Lower lobe of right lung (tissue), 2 donors: Measurements from ENCODE around the gene ICA1L. TPM values are rescaled to one million over a fixed set of nuclear protein-coding genes. Genes with fewer than 3 reads are reported as not detected.
"Not testable (repeated sequence)": the region's sequence is repeated elsewhere in the genome, so short reads cannot be mapped to it uniquely, and the experiment has no call there.

Source experiments
- ATAC-seq, 2 donors: fragments of 200-7000 bp; cut with Tn5 transposase; one replicate each; pipeline ENCODE4 v1.9.1; 2020 to 2022; ENCODE audit warnings: mild to moderate bottlenecking in 2 of 2, moderate library complexity in 2 of 2
- DNase-seq: peaks from one replicate; pipeline ENCODE4 v3.0.0-alpha.2; 2020
- H3K27ac ChIP-seq: fragments of 200-600 bp; one replicate; pipeline ENCODE4 v1.8.0; 2022
- H3K27me3 ChIP-seq: fragments of 200-600 bp; one replicate; pipeline ENCODE4 v1.8.0; 2022; ENCODE audit warnings: low read depth
- H3K36me3 ChIP-seq: fragments of 200-600 bp; one replicate; pipeline ENCODE4 v1.8.0; 2022; ENCODE audit warnings: mild to moderate bottlenecking
- H3K4me1 ChIP-seq: fragments of 200-600 bp; one replicate; pipeline ENCODE4 v1.8.0; 2022
- H3K4me3 ChIP-seq: fragments of 200-600 bp; one replicate; pipeline ENCODE4 v1.8.0; 2022; ENCODE audit warnings: mild to moderate bottlenecking
- H3K9me3 ChIP-seq: fragments of 200-600 bp; one replicate; pipeline ENCODE4 v1.8.0; 2022
- intact Hi-C: fragments of 100-400 bp; cut with DNase I; formaldehyde crosslinking; loops from one replicate; pipeline ENCODE4 v1.11.0; 2022
- long read RNA-seq: library from polyadenylated mRNA; unstranded; transcript quantifications from one replicate; pipeline ENCODE4 v2.0.0, GENCODE V29; 2021
- total RNA-seq: library from RNA; stranded (reverse); fragmentation: NEBNext Ultra II Directional; extraction: Animal tissue kit (Norgen Biotek cat#: 25700); gene quantifications from one replicate; pipeline ENCODE4 v1.2.1, GENCODE V29; 2021
- TF ChIP-seq, protein P1 (sequence below): fragments of 200-600 bp; IDR thresholded peaks from one replicate; pipeline ENCODE4 v1.8.0; 2022; ENCODE audit warnings: antibody characterized with exemption, mild to moderate bottlenecking
- donor health status: DM: no; HTN: yes; CAD: no; lungs with severe emphysema.

Gene ICA1L
- total RNA-seq, result 5.6 TPM
- long read RNA-seq, partial matches to known transcripts, result 0 of 5 reads
- long read RNA-seq, other reads (novel, unspliced or antisense), result 4 of 5 reads

DNA sequence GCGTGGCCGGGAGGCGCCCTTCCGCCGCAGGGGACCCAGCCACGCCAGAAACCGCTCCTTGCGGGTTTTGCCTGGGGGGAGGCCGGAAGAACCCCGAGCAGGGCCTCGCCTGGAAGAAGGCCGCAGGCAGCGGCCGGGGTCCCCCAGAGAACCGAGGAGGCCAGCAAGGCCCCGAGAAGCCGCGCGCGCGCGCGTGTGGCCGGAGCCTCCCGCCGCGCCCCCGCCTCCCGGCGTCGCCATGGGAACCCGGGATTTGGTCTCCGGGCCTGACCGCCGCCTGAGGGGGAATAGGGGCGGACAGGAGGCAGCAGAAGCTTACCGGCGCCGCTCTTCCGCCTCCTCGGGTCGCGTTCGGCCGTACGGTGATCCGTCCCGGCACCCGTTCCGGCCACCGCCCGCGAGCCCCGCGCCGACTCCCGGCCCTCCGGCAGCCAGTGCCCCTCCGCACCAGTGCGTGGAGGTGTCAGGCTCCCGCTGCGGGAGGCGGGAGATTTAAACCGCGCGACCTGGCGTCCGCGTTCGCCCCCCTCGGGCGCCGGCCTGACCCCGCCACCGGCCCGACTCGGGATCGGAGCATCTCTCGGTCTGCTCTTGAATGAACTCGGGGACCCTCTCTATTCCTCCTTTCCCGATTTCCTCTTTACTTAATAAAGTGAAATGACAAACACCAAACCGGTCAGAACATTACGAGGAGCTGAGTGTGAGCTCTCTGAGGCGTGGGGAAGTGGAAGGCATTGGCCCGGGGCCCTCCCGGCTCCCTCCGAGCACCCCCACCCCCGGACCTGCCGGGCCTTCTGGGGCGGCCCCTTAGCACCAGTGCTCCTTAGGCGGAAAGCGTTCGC, at the start of gene ICA1L:
Gene ICA1L (minus strand): TSS at position 467 of the 842 bp plus-strand sequence. CDS start 42,757 bp downstream, outside the sequence.
- H3K27ac ChIP-seq, result peak within 1 kb of the TSS; percentile 74
- H3K27me3 ChIP-seq, result no peaks in the 10 kb centered on the region
- intact Hi-C loops, result no loop called here
- H3K9me3 ChIP-seq, result no peaks in the 10 kb centered on the region
- H3K36me3 ChIP-seq, result no peaks in the 10 kb centered on the region
- peak; percentile 88 to 93 for ATAC-seq
- H3K4me1 ChIP-seq, result peaks cover 14% of the 10 kb centered on the region
- peak within 1 kb of the TSS; percentile 89 for H3K4me3 ChIP-seq
- peak; percentile 74 for DNase-seq
- TF ChIP-seq, protein P1, sequence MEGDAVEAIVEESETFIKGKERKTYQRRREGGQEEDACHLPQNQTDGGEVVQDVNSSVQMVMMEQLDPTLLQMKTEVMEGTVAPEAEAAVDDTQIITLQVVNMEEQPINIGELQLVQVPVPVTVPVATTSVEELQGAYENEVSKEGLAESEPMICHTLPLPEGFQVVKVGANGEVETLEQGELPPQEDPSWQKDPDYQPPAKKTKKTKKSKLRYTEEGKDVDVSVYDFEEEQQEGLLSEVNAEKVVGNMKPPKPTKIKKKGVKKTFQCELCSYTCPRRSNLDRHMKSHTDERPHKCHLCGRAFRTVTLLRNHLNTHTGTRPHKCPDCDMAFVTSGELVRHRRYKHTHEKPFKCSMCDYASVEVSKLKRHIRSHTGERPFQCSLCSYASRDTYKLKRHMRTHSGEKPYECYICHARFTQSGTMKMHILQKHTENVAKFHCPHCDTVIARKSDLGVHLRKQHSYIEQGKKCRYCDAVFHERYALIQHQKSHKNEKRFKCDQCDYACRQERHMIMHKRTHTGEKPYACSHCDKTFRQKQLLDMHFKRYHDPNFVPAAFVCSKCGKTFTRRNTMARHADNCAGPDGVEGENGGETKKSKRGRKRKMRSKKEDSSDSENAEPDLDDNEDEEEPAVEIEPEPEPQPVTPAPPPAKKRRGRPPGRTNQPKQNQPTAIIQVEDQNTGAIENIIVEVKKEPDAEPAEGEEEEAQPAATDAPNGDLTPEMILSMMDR, result no peak

DNA sequence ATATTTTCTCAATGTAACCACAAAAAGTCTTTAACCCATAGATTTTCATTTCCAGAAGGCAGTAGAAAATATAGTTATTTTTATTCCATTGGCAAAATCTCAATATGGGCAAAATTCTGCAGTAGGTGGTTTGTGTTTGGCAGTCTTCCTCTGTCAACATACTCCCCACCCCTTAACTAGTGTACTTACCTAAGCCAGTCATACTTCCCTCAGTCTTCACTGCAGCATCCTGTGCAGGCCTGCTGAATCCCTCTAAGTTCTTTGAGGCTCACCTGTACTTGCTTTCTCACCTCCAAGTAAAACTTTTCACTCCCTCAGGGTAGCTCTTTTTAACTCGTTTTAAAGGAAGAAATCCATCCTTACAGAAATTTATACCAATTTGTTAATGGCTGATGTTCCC, 47.3 kb upstream of the ICA1L start:
- H3K9me3 ChIP-seq, result no peaks in the 10 kb centered on the region
- H3K36me3 ChIP-seq, result peaks cover 15% of the 10 kb centered on the region
- intact Hi-C loops, result no loop called here
- H3K27me3 ChIP-seq, result no peaks in the 10 kb centered on the region
- no peak for DNase-seq
- TF ChIP-seq, protein P1, result no peak
- H3K4me1 ChIP-seq, result no peaks in the 10 kb centered on the region
- no peak overlapping the region for H3K4me3 ChIP-seq
- no peak for ATAC-seq
- no peak overlapping the region for H3K27ac ChIP-seq

DNA sequence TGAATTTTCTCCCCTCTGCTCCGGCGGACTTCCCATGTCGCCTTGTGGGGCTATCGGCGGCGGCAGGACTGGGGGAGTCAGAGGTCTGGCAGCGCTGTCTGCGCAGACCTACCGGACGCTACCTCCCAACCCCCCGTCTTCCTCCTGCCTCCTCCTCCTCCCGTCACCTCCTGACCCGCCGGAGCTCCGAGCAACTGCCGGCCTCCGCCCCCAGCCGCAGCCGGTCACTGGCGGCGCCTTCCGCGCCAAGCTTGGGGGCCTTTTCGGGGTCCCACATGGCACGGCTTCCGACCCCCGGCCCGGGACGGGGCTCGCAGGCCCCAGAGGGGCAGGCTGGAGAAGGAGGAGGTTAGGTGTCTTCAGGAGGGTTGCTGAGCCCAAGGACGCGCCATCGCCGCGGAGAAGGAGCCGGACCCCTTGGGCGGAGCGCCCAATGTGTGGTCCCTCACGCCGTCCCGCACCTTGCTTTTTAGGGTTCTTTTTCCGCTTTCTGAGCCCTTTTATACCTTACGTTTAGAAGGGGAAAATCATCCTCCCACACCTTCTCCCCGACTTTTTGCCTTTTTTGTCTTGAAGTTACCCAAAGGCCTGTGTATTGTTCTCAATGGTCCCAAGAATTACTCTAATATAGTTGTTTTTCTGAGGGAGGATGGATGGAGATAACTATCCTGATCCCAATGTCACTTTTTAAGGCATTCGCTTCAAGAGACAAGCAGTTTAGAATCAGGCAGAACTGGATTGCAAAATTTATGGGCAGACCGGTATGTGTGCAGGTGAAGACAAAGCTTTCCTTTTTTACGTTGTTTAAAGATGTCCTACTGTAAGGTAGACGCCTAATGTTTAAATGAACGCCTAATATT, 41.0 kb upstream of the ICA1L start:
- intact Hi-C loops, H3K36me3 ChIP-seq, H3K27me3 ChIP-seq, H3K9me3 ChIP-seq, DNase-seq: not testable (repeated sequence)
- Histone ChIP-seq H3K4me1 (peaks cover 23% of the 10 kb centered on the region), H3K4me3 (peak overlapping the region; percentile 63), H3K27ac (peak overlapping the region; percentile 74)
- ATAC-seq, result peak; percentile 87 to 93

DNA sequence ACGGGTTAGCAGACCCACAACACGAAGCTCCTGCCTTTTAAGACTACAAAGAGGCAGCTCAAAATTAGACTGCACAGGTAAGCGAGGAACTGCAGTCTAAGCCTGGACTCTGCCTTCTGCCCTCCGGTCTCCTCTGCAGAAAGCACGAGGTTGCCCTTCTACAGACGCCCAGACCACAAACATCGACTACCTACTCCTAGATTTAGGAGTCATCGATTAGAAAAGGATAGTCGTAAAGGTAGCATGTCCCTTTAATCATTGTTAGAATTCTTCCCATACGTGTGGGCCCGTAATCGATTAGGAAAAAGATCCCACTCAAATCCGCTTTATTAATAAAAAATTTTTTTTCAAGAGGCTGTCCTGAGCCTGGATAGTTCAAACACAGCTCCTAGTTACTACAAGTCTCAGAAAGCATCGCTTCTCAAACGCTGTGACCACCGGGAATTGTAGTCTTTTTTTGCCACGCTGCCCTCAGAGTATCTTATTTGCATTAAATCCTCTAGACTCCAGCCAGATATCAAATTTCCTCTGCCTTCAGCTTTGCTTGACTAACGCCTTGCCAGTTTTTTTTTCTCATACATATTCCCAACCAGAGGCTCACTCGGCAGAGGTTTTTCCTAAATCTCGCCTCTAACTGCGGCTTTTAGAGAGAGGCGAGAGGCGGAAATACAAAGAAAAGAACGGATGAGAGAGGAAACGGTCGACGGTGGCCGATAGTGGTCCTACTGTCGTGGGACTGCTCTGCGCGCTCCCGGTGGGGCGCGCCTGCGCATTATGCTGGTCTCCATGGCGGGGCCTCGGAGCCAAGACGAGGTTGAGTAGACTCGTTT, 40.2 kb upstream of the ICA1L start, which contains the start of the genes CARF and WDR12:
Gene CARF (plus strand): TSS at position 764 of the 830 bp plus-strand sequence. CDS start 29,628 bp downstream, outside the sequence.
Gene WDR12 (minus strand): TSS at position 162 of the 830 bp plus-strand sequence. CDS start 197 bp downstream, outside the sequence.
- Histone ChIP-seq H3K9me3 (no peaks in the 10 kb centered on the region), H3K36me3 (no peaks in the 10 kb centered on the region), H3K27ac (peak within 1 kb of the TSS; percentile 74), H3K27me3 (no peaks in the 10 kb centered on the region), H3K4me3 (peak within 1 kb of the TSS; percentile 63), H3K4me1 (peaks cover 23% of the 10 kb centered on the region)
- ATAC-seq (peak; percentile 99), DNase-seq (peak; percentile 97)
- intact Hi-C loops, result no loop called here
- TF ChIP-seq, protein P1, result no peak

DNA sequence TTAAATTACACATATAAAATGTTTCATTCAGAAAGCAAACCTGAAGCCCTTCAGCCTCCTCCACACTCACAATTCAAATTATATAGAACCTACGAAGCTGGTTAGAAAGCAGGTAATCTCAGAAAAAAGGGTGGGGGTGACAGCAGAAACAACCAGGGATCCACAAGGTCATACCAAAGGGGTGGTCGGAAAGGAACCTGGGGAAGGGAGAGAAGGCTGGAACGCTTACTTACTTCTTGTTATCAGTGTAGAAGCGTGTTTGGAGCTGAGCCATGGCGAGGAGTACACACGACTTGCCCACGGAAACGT, 39.6 kb upstream of the ICA1L start:
- Histone ChIP-seq H3K4me1 (peaks cover 23% of the 10 kb centered on the region), H3K4me3 (peak overlapping the region; percentile 63), H3K9me3 (no peaks in the 10 kb centered on the region), H3K27me3 (no peaks in the 10 kb centered on the region), H3K36me3 (no peaks in the 10 kb centered on the region), H3K27ac (peak overlapping the region; percentile 74)
- TF ChIP-seq, protein P1, result no peak
- ATAC-seq (peak; percentile 6 to 14), DNase-seq (no peak)
- intact Hi-C loops, result no loop called here
